Mucosa of stomach (tissue), 1 donor: ENCODE measurements around the gene LDLRAP1.
"Not testable (repeated sequence)": the region's sequence is repeated elsewhere in the genome, so short reads cannot be mapped to it uniquely, and the experiment has no call there.

Experiments used
- H3K27me3 ChIP-seq: one replicate; pipeline ENCODE4 v1.7.0; 2013; ENCODE audit warnings: mild to moderate bottlenecking, low read length; ENCODE audit not compliant: control insufficient read depth, insufficient read depth
- H3K36me3 ChIP-seq: one replicate; pipeline ENCODE4 v1.7.0; 2013; ENCODE audit warnings: low read length; ENCODE audit not compliant: control insufficient read depth, insufficient read depth
- H3K4me1 ChIP-seq: one replicate; pipeline ENCODE4 v1.7.0; 2013; ENCODE audit warnings: mild to moderate bottlenecking, low read length; ENCODE audit not compliant: control insufficient read depth, insufficient read depth
- H3K4me3 ChIP-seq: one replicate; pipeline ENCODE4 v1.7.0; 2013; ENCODE audit warnings: low read length
- H3K9ac ChIP-seq: one replicate; pipeline ENCODE4 v1.7.0; 2013; ENCODE audit warnings: mild to moderate bottlenecking, low read length, moderate library complexity
- H3K9me3 ChIP-seq: one replicate; pipeline ENCODE4 v1.7.0; 2013; ENCODE audit warnings: mild to moderate bottlenecking, low read length, moderate library complexity; ENCODE audit not compliant: control insufficient read depth
- donor health status: Pancreatic carcinoma.

Gene LDLRAP1, protein sequence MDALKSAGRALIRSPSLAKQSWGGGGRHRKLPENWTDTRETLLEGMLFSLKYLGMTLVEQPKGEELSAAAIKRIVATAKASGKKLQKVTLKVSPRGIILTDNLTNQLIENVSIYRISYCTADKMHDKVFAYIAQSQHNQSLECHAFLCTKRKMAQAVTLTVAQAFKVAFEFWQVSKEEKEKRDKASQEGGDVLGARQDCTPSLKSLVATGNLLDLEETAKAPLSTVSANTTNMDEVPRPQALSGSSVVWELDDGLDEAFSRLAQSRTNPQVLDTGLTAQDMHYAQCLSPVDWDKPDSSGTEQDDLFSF

DNA sequence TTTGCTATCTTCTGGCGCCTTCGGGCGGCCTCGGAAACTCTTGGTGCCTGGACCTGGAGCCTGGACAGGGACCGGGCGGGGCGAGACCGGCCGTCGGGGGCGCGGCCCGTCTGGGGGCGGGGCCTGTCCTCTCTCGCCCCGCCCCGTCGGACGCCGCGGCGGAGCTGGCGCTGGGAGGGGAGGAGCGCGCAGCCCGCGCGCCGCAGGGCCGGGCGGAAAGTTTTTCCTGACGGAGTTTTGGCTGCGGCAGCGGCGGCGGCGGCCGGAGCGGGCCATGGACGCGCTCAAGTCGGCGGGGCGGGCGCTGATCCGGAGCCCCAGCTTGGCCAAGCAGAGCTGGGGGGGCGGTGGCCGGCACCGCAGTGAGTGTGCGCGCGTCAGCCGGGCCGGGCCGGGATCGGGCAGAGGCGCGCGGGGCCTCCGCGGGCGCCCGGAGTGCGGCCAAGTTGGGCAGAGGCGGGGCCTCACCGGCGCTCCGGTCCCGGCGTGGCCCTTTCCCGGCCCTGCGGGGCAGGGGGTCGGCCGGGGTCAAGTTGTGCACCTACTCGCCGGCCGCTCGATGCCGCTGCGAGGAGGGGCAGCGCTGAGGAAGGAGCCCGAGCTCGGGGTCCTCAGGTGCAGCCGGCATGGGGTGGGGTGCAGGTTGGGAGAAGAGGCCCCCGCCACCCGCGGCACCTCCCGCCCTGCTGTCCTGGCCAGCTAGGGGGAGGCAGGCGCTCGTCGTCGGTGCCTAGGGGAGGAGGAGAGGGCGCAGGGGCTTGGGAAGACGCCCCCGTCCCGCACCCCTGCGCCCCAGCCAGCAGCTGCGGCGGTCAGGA is at the start of gene LDLRAP1:
LDLRAP1 (plus strand) TSS at position 182 of the 818 bp plus-strand sequence; CDS start at position 275, 93 bp downstream.
- peak within 1 kb of the TSS; percentile 62 for H3K4me3 ChIP-seq
- H3K9me3 ChIP-seq: no peaks in the 10 kb centered on the region
- H3K9ac ChIP-seq: peak within 1 kb of the TSS; percentile 74
- peaks cover 8% of the 10 kb centered on the region for H3K4me1 ChIP-seq
- H3K27me3 ChIP-seq: no peaks in the 10 kb centered on the region
- H3K36me3 ChIP-seq: no peaks in the 10 kb centered on the region

DNA sequence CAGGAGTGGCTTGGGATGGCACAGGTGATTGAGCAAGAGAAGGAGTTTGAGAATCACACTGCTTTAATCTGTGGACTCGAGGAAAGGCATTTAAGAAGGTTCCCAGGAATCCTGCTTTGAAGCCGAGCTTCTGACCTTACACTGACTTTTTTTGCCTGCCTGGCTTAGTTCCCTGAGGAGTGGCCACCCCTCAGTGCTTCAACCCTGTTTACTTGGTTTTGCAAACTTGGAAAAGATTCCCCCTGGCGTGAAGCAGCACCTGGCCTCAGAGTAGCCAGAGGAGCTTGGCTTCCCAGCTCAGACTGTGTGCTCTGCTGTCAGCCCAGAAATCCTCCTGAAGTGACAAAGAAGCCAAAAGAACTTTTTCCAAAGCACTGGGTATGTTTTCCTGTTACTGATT is 48.5 kb upstream of the LDLRAP1 start:
- Histone ChIP-seq H3K27me3 (no peaks in the 10 kb centered on the region), H3K9me3 (no peaks in the 10 kb centered on the region), H3K4me3 (no peak overlapping the region), H3K36me3 (no peaks in the 10 kb centered on the region), H3K4me1 (no peaks in the 10 kb centered on the region), H3K9ac (no peak overlapping the region)

DNA sequence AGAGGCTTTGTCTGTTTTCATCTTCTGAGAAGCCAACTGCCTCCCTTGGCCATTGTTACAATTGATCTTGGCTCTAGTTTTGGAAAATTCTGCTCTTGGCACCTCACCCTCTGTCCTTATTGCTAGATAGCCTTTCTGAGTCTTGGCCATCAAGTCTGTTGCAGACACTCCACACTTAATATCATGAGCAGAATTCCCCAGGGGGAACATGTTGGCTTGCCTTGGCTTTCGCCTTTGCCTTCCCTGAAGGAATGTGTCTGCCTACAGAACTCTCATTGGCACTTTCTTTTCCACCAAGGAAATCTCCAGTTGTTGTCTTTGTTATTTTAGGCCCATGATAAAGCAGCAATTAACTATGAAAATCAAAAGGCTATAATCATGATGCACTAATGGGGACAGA is 42.7 kb upstream of the LDLRAP1 start:
- H3K36me3 ChIP-seq: no peaks in the 10 kb centered on the region

DNA sequence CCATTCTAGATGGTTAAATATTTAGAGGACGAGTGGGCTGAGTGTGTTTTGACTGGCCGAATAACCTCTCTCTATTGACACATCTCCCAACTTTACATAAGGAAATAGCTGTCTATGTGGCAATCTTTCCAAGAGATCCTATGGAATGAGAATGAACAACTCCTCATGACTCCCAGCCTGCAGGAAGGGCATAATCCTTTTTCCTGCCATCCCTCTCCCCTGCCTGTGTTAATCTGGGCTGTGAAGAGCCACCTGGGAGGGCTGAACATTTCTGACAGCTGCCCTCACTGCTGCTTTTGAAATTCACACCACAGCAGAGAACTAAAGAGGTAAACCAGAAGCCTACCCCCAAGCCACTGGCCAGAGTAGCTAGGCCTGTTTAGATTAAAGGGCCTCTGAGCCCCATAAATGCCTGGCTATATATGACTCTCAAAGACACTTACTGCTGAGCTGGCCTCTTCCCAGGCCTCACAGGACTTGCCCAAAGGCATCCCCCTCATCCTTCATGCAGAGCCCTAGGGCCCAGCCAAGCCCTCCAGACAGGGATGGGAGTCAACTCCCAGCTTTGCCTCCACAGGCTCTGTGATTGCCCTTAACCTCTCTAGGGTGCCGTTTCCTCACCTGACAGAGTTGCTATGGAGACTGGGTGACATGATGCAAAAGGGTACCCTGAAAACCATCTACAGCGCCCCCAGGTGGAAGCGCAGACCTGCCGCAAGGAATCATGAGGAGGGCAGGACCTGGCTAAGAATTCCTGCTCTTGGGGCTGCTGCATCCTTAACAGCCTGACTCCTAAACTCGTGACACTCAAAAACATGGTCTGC is 42.0 kb upstream of the LDLRAP1 start:
- H3K4me1 ChIP-seq: peaks cover 13% of the 10 kb centered on the region
- no peak overlapping the region for H3K9ac ChIP-seq
- no peak overlapping the region for H3K4me3 ChIP-seq
- H3K9me3 ChIP-seq: no peaks in the 10 kb centered on the region
- no peaks in the 10 kb centered on the region for H3K36me3 ChIP-seq
- H3K27me3 ChIP-seq: no peaks in the 10 kb centered on the region

More for the DNA sequence above, 42.7 kb upstream of the LDLRAP1 start:
- H3K9me3 ChIP-seq: no peaks in the 10 kb centered on the region
- H3K4me3 ChIP-seq: no peak overlapping the region
- H3K27me3 ChIP-seq: no peaks in the 10 kb centered on the region
- H3K9ac ChIP-seq: no peak overlapping the region
- peaks cover 7% of the 10 kb centered on the region for H3K4me1 ChIP-seq

DNA sequence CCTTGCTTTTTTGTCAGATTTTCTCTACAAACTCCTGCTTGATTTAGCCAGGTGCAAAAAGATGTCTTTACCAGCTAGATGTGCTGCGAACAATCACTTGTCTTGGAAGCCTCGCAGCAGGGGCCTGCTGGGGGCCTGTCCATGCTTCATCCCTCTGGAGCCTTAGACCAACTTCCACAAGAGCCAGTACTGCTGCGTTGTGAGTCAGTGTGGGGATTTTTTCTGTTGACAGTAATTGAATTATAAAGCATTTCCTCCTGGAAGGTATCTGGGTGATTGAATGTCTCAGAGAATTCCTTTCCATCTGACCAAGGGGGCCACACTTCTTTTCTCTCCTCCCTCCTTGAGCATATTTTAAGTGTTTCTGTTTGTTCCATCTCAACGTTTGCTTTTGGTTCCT is 40.4 kb upstream of the LDLRAP1 start:
- H3K9ac ChIP-seq: no peak overlapping the region
- no peak overlapping the region for H3K4me3 ChIP-seq
- H3K36me3 ChIP-seq: no peaks in the 10 kb centered on the region

DNA sequence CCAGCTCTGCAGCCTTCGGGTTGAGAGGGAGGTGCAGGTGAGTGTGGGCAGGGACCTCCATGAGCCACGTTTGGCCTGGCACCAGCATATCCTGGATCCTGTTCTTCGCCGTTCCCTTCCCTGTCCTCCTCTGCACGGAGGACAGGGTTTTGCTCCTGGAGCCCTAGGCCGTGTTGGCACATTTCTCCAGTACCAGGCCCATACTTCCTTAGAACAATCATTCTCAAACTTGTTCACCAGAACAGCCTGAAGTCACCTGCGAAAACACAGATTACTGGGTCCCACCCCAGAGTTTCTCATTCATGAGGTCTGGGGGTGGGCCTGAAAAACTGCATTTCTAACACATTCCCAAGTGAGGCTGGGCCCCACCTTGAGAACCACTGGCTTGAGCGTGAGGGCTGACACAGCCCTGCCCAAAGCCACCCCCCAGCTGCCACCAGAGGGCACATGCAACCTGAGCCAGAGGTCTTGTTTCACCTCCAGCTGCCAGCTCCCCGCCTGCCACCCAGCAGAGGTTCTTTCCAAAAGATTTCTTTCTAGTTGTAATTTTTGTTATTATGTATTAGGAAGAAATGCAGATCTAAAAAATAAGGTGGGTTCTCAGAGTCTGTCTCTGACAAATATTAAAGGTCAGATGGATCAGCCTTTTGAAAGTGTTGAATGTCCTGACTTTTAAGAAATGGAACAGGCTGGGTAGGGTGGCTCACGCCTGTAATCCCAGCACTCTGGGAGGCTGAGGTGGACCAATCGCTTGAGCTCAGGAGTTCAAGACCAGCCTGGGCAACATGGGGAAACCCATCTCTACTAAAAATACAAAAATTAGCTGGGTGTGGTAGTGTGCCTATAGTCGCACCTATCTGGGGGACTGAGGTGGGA is 39.6 kb upstream of the LDLRAP1 start:
- H3K9me3 ChIP-seq: no peaks in the 10 kb centered on the region
- no peak overlapping the region for H3K9ac ChIP-seq
- H3K36me3 ChIP-seq: no peaks in the 10 kb centered on the region
- no peaks in the 10 kb centered on the region for H3K27me3 ChIP-seq
- peaks cover 13% of the 10 kb centered on the region for H3K4me1 ChIP-seq
- H3K4me3 ChIP-seq: no peak overlapping the region

More for the DNA sequence above, 40.4 kb upstream of the LDLRAP1 start:
- peaks cover 13% of the 10 kb centered on the region for H3K4me1 ChIP-seq
- H3K9me3 ChIP-seq: no peaks in the 10 kb centered on the region
- no peaks in the 10 kb centered on the region for H3K27me3 ChIP-seq

DNA sequence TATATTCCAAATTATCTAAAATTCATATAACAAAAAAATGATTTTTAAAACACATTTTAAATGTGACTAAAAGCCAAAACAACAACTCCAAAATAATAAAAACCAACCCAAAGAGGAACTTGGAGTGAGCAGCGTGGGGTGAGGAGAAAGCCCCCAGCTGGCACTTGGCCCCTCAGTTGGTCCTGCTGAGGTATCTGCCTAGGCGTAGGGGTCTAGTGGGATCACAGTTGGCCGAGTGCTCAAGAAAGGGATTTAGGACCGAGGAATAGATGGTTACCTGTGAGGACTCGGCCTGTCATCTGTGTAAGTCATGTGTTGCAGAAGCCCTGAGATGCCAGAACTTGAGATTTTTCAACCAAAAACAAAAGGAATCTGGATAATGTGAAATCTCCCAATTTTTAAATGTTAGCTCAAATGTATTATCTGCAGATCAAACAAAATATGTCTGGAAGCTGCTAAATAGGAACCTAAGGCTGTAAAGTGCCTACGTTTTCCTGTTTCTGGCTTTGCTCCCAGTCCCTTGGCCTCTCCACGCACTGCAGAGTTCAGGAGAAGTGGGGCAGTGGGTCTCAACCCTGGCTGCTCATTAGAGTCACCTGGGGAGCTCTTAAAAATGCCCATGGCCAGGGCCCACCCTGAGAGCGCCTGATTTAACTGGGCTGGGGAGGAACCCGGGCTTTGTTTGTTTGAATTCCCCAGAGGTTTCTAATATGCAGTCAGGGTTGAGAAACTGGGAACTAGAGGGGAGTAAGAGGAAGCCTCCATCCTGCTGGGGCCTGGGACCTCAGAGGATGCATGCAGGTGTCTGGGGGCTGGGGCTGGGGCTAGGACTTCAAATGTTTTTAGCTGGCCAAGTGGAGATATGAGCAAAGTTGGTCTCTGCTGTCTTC is 38.5 kb upstream of the LDLRAP1 start:
- H3K9ac ChIP-seq: no peak overlapping the region
- peaks cover 13% of the 10 kb centered on the region for H3K4me1 ChIP-seq
- no peaks in the 10 kb centered on the region for H3K36me3 ChIP-seq
- no peaks in the 10 kb centered on the region for H3K27me3 ChIP-seq
- H3K4me3 ChIP-seq: no peak overlapping the region
- H3K9me3 ChIP-seq: no peaks in the 10 kb centered on the region

DNA sequence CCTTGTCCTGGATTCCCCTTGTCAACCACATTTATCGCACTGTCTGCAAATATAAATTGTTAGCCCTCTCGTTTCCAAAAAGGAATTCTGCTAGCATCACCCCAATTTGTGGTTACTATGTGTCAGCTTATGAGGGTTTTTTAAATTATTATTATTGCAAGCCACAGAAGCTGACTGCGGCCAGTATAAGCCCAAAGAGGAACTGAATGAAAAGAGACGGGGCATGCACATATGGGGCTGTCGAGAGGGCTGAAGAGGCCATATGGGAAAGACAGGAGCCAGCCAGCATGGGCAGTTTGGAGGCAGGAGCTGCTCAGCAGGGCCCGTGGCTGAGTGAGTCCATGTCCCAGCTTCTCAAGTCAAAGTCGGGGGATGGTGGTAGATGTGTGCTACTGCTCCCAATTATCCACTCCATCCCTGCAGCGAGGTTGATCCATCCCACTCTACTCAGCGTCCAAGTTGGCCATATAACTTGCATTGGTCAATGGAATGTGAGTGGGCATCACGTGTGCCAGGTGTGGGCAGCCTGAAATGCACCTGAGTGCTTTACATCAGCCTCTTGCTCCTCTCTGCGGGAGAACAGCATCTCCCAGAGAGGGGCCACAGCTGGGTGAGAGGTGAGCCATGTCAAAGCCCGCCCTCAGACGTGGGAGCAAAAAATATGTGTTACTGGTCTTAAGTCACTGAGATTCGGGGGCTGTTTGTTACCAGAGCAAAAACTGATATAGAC is 37.6 kb upstream of the LDLRAP1 start:
- no peak overlapping the region for H3K9ac ChIP-seq
- no peaks in the 10 kb centered on the region for H3K27me3 ChIP-seq
- peaks cover 13% of the 10 kb centered on the region for H3K4me1 ChIP-seq
- H3K36me3 ChIP-seq: no peaks in the 10 kb centered on the region
- H3K9me3 ChIP-seq: no peaks in the 10 kb centered on the region
- H3K4me3 ChIP-seq: no peak overlapping the region

DNA sequence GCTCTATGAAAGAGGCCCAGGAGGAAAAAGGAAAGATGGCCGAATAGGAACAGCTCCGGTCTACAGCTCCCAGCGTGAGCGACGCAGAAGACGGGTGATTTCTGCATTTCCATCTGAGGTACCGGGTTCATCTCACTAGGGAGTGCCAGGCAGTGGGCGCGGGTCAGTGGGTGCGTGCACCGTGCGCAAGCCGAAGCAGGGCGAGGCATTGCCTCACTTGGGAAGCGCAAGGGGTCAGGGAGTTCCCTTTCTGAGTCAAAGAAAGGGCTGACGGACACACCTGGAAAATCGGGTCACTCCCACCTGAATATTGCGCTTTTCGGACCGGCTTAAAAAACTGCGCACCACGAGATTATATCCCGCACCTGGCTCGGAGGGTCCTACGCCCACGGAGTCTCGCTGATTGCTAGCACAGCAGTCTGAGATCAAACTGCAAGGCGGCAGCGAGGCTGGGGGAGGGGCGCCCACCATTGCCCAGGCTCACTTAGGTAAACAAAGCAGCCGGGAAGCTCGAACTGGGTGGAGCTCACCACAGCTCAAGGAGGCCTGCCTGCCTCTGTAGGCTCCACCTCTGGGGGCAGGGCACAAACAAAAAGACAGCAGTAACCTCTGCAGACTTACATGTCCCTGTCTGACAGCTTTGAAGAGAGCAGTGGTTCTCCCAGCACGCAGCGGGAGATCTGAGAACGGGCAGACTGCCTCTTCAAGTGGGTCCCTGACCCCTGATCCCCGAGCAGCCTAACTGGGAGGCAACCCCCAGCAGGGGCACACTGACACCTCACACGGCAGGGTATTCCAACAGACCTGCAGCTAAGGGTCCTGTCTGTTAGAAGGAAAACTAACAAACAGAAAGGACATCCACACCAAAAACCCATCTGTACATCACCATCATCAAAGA is 36.6 kb upstream of the LDLRAP1 start:
- not testable (repeated sequence) for H3K9ac ChIP-seq, H3K4me3 ChIP-seq, H3K27me3 ChIP-seq, H3K36me3 ChIP-seq, H3K9me3 ChIP-seq
- peaks cover 13% of the 10 kb centered on the region for H3K4me1 ChIP-seq
